H1 (cell line): ENCODE results near the gene MACROD2. TPM values are rescaled to one million over a fixed set of nuclear protein-coding genes. Genes with fewer than 3 reads are reported as not detected.

Source experiments
- ASH2L ChIP-seq: fragments of 200-600, 300-600 bp; sonication (generic); IDR thresholded peaks from one replicate; pipeline ENCODE4 v1.7.1; 2017; ENCODE audit warnings: low read length
- CEBPB ChIP-seq: IDR thresholded peaks from 2 replicates; pipeline ENCODE4 v1.6.1; 2012; ENCODE audit warnings: low read depth, low read length
- FOSL1 ChIP-seq: IDR thresholded peaks from 2 replicates; pipeline ENCODE4 v1.6.1; 2011; ENCODE audit warnings: mild to moderate bottlenecking, low read depth, low read length, moderate library complexity; ENCODE audit not compliant: insufficient read depth
- TCF12 ChIP-seq: IDR thresholded peaks from 2 replicates; pipeline ENCODE4 v1.6.1; 2011; ENCODE audit warnings: low read depth, mild to moderate bottlenecking, low read length
- ZNF274 ChIP-seq: IDR thresholded peaks from 2 replicates; pipeline ENCODE4 v1.7.0; 2012; ENCODE audit warnings: low read length, borderline replicate concordance; ENCODE audit errors: extremely low read depth
- polyA plus RNA-seq, 7 experiments: library from polyadenylated mRNA; depleted of rRNA in 3 of 7; stranded (reverse) in 5 of 7; unstranded in 2 of 7; fragments of >200 nt in 5 of 7; fragments of 200-250 nt in 2 of 7; gene quantifications; 1 replicate in 5 of 7; 2 replicates in 1 of 7; 4 replicates in 1 of 7; pipeline versions ENCODE4 v1.2.1 to v1.2.3, GENCODE V29; 2011 to 2013; ENCODE audit warnings: missing spikeins in 2 of 7, mixed read lengths in 2 of 7
- total RNA-seq: library from RNA; stranded (reverse); fragmentation: NEBNext Ultra II Directional; extraction: Animal tissue kit (Norgen Biotek cat#: 25700); gene quantifications from 2 replicates; pipeline ENCODE4 v1.2.1, GENCODE V29; 2021
- TF ChIP-seq, protein P1 (sequence below): fragments of 300-600 bp; sonication (generic); IDR thresholded peaks from 2 replicates; pipeline ENCODE4 v1.7.1; 2012; ENCODE audit warnings: low read length, moderate library complexity, mild to moderate bottlenecking, inconsistent platforms; ENCODE audit not compliant: insufficient replicate concordance

The MACROD2 gene
- total and polyA plus RNA-seq, 2 of the 8 experiments (the other 6 are each of a cell fraction or from before 2014, with no cell fraction given): 0.70 to 3.9 TPM

DNA sequence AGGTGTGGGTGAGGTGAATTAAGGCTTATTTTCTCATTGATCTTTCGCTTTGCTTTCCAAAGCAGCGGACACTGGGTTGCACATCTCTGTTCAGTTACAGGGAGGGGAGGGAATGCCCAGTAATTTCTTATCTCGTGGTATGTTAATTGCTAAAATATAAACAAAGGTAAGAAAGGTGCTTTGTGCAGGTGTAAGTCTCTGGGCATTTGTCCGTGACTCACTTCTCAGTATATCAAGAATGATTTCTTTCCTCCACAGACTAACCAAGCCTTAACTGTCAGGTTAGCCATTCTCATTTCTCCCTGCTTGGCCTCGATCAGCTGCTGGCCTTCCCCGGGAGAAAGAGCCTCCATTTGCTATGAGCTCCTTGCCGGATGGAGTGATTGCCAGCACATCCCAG, 1715.9 kb downstream of the MACROD2 start (continued):
- TF ChIP-seq, protein P1, sequence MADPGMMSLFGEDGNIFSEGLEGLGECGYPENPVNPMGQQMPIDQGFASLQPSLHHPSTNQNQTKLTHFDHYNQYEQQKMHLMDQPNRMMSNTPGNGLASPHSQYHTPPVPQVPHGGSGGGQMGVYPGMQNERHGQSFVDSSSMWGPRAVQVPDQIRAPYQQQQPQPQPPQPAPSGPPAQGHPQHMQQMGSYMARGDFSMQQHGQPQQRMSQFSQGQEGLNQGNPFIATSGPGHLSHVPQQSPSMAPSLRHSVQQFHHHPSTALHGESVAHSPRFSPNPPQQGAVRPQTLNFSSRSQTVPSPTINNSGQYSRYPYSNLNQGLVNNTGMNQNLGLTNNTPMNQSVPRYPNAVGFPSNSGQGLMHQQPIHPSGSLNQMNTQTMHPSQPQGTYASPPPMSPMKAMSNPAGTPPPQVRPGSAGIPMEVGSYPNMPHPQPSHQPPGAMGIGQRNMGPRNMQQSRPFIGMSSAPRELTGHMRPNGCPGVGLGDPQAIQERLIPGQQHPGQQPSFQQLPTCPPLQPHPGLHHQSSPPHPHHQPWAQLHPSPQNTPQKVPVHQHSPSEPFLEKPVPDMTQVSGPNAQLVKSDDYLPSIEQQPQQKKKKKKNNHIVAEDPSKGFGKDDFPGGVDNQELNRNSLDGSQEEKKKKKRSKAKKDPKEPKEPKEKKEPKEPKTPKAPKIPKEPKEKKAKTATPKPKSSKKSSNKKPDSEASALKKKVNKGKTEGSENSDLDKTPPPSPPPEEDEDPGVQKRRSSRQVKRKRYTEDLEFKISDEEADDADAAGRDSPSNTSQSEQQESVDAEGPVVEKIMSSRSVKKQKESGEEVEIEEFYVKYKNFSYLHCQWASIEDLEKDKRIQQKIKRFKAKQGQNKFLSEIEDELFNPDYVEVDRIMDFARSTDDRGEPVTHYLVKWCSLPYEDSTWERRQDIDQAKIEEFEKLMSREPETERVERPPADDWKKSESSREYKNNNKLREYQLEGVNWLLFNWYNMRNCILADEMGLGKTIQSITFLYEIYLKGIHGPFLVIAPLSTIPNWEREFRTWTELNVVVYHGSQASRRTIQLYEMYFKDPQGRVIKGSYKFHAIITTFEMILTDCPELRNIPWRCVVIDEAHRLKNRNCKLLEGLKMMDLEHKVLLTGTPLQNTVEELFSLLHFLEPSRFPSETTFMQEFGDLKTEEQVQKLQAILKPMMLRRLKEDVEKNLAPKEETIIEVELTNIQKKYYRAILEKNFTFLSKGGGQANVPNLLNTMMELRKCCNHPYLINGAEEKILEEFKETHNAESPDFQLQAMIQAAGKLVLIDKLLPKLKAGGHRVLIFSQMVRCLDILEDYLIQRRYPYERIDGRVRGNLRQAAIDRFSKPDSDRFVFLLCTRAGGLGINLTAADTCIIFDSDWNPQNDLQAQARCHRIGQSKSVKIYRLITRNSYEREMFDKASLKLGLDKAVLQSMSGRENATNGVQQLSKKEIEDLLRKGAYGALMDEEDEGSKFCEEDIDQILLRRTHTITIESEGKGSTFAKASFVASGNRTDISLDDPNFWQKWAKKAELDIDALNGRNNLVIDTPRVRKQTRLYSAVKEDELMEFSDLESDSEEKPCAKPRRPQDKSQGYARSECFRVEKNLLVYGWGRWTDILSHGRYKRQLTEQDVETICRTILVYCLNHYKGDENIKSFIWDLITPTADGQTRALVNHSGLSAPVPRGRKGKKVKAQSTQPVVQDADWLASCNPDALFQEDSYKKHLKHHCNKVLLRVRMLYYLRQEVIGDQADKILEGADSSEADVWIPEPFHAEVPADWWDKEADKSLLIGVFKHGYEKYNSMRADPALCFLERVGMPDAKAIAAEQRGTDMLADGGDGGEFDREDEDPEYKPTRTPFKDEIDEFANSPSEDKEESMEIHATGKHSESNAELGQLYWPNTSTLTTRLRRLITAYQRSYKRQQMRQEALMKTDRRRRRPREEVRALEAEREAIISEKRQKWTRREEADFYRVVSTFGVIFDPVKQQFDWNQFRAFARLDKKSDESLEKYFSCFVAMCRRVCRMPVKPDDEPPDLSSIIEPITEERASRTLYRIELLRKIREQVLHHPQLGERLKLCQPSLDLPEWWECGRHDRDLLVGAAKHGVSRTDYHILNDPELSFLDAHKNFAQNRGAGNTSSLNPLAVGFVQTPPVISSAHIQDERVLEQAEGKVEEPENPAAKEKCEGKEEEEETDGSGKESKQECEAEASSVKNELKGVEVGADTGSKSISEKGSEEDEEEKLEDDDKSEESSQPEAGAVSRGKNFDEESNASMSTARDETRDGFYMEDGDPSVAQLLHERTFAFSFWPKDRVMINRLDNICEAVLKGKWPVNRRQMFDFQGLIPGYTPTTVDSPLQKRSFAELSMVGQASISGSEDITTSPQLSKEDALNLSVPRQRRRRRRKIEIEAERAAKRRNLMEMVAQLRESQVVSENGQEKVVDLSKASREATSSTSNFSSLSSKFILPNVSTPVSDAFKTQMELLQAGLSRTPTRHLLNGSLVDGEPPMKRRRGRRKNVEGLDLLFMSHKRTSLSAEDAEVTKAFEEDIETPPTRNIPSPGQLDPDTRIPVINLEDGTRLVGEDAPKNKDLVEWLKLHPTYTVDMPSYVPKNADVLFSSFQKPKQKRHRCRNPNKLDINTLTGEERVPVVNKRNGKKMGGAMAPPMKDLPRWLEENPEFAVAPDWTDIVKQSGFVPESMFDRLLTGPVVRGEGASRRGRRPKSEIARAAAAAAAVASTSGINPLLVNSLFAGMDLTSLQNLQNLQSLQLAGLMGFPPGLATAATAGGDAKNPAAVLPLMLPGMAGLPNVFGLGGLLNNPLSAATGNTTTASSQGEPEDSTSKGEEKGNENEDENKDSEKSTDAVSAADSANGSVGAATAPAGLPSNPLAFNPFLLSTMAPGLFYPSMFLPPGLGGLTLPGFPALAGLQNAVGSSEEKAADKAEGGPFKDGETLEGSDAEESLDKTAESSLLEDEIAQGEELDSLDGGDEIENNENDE: no peak
- TF ChIP-seq TCF12: no peak
- no peak for TF ChIP-seq FOSL1
- no peak for TF ChIP-seq ZNF274
- TF ChIP-seq CEBPB: no peak
- no peak for TF ChIP-seq ASH2L
